Neural cell (in vitro differentiated cells): ENCODE data around the gene RALB. TPM values are rescaled to one million over a fixed set of nuclear protein-coding genes. Genes with fewer than 3 reads are reported as not detected.

Experiments
- H2AFZ ChIP-seq: fragments of 200-600, 300-800 bp; sonication (generic), shearing (Covaris generic); 2 replicates; pipeline ENCODE4 v1.6.0; 2014; ENCODE audit warnings: low read depth, mild to moderate bottlenecking, antibody characterized with exemption, low read length, moderate library complexity
- H3F3A ChIP-seq: fragments of 200-600 bp; shearing (Covaris generic); 2 replicates; pipeline ENCODE4 v1.6.1; 2016; ENCODE audit warnings: mild to moderate bottlenecking, moderate library complexity, mixed read lengths, antibody characterized with exemption, low read length; ENCODE audit not compliant: insufficient read depth, poor library complexity, severe bottlenecking
- H3K27ac ChIP-seq: fragments of 200-600, 300-800 bp; sonication (generic), shearing (Covaris generic); 2 replicates; pipeline ENCODE4 v1.5.1; 2014; ENCODE audit warnings: mild to moderate bottlenecking, low read length, moderate library complexity
- H3K27me3 ChIP-seq: fragments of 300-800, 200-600 bp; sonication (generic), shearing (Covaris generic); 2 replicates; pipeline ENCODE4 v1.6.0; 2014; ENCODE audit warnings: mild to moderate bottlenecking, low read depth, low read length, moderate library complexity; ENCODE audit not compliant: insufficient read depth
- H3K36me3 ChIP-seq: fragments of 300-800, 200-600 bp; sonication (generic), shearing (Covaris generic); 2 replicates; pipeline ENCODE4 v1.5.1; 2014; ENCODE audit warnings: mild to moderate bottlenecking, antibody characterized with exemption, low read length, moderate library complexity; ENCODE audit not compliant: insufficient read depth
- H3K4me2 ChIP-seq: fragments of 300-800, 200-600 bp; sonication (generic), shearing (Covaris generic); 2 replicates; pipeline ENCODE4 v1.6.0; 2014; ENCODE audit warnings: mild to moderate bottlenecking, low read length
- H3K4me3 ChIP-seq: fragments of 300-800, 200-600 bp; sonication (generic), shearing (Covaris generic); 2 replicates; pipeline ENCODE4 v1.5.1; 2014; ENCODE audit warnings: mild to moderate bottlenecking, low read length, moderate library complexity
- H3K79me2 ChIP-seq: fragments of 200-600 bp; shearing (Covaris generic); replicated peaks from 2 replicates; pipeline ENCODE4 v1.6.0; 2014; ENCODE audit warnings: mild to moderate bottlenecking, low read length, moderate library complexity; ENCODE audit not compliant: insufficient read depth
- H3K9ac ChIP-seq: fragments of 300-800, 200-600 bp; sonication (generic), shearing (Covaris generic); 2 replicates; pipeline ENCODE4 v1.6.1; 2016; ENCODE audit warnings: mild to moderate bottlenecking, low read length, mixed read lengths
- H3K9me2 ChIP-seq: fragments of 200-600 bp; shearing (Covaris generic); 2 replicates; pipeline ENCODE4 v1.6.1; 2016; ENCODE audit warnings: mild to moderate bottlenecking, low read length, mixed read lengths; ENCODE audit not compliant: insufficient read depth
- H3K9me3 ChIP-seq: fragments of 200-600, 300-800 bp; sonication (generic), shearing (Covaris generic); 2 replicates; pipeline ENCODE4 v1.6.1; 2016; ENCODE audit warnings: mild to moderate bottlenecking, mixed run types, low read length, moderate library complexity, mixed read lengths
- H4K20me1 ChIP-seq: fragments of 200-600 bp; shearing (Covaris generic); 2 replicates; pipeline ENCODE4 v1.6.1; 2016; ENCODE audit warnings: mild to moderate bottlenecking, mixed run types; ENCODE audit not compliant: insufficient read depth
- CTCF ChIP-seq: fragments of 450-650 bp; IDR thresholded peaks from 2 replicates; pipeline ENCODE4 v1.5.1; 2014; ENCODE audit warnings: antibody characterized with exemption, mild to moderate bottlenecking, moderate library complexity; ENCODE audit not compliant: poor library complexity, severe bottlenecking
- EP300 ChIP-seq: fragments of 450-650 bp; conservative IDR thresholded peaks from 2 replicates; pipeline ENCODE4 v1.6.1; 2014; ENCODE audit warnings: antibody characterized with exemption, mild to moderate bottlenecking, moderate library complexity; ENCODE audit not compliant: poor library complexity, severe bottlenecking
- EZH2 ChIP-seq: fragments of 200-600, 300-800 bp; shearing (Covaris generic), sonication (generic); IDR thresholded peaks from 2 replicates; pipeline ENCODE4 v1.6.1; 2014; ENCODE audit warnings: antibody characterized with exemption, low read length, borderline replicate concordance, mild to moderate bottlenecking; ENCODE audit not compliant: insufficient read depth, poor library complexity, severe bottlenecking
- MXI1 ChIP-seq: fragments of 450-650 bp; conservative IDR thresholded peaks from 2 replicates; pipeline ENCODE4 v1.6.1; 2014; ENCODE audit warnings: antibody characterized with exemption, mild to moderate bottlenecking; ENCODE audit not compliant: poor library complexity, severe bottlenecking
- POLR2AphosphoS5 ChIP-seq: IDR thresholded peaks from 2 replicates; pipeline ENCODE4 v1.6.1; 2012
- RAD21 ChIP-seq: fragments of 450-650 bp; conservative IDR thresholded peaks from 2 replicates; pipeline ENCODE4 v1.6.1; 2014; ENCODE audit warnings: antibody characterized with exemption, mild to moderate bottlenecking, moderate library complexity
- SMC3 ChIP-seq: fragments of 450-650 bp; conservative IDR thresholded peaks from 2 replicates; pipeline ENCODE4 v1.6.1; 2014; ENCODE audit warnings: antibody characterized with exemption, mild to moderate bottlenecking, moderate library complexity; ENCODE audit not compliant: poor library complexity
- TAF1 ChIP-seq: IDR thresholded peaks from 2 replicates; pipeline ENCODE4 v1.6.1; 2012; ENCODE audit warnings: low read depth
- polyA plus RNA-seq: library from polyadenylated mRNA; depleted of rRNA; stranded (reverse); fragments of >200 nt; gene quantifications from 2 replicates; pipeline ENCODE4 v1.2.3, GENCODE V29; 2014
- TF ChIP-seq, protein P1 (sequence below): IDR thresholded peaks from 2 replicates; pipeline ENCODE4 v1.6.1; 2012; ENCODE audit warnings: borderline replicate concordance

RALB gene
- polyA plus RNA-seq, 1 donor from 2014 or later, result 50.6 TPM

- H3K9me2 ChIP-seq, result no peaks in the 10 kb centered on the region
- no peak overlapping the region for H3K27ac ChIP-seq
- no peak overlapping the region for H3K4me2 ChIP-seq
- no peaks in the 10 kb centered on the region for H3K9me3 ChIP-seq
- H4K20me1 ChIP-seq, result no peaks in the 10 kb centered on the region
- H3K9ac ChIP-seq, result no peak overlapping the region
- no peak overlapping the region for H2AFZ ChIP-seq
- no peaks in the 10 kb centered on the region for H3K36me3 ChIP-seq
- no peak for TF ChIP-seq MXI1
- H3K79me2 ChIP-seq, result no peaks in the 10 kb centered on the region
- H3F3A ChIP-seq, result no peaks in the 10 kb centered on the region
- H3K27me3 ChIP-seq, result peaks cover 4% of the 10 kb centered on the region
- H3K4me3 ChIP-seq, result no peak overlapping the region
Measured at GRCh38 chr2:120336749-120337148, 84.1 kb downstream of the RALB start.

- Histone ChIP-seq H3K79me2 (no peaks in the 10 kb centered on the region), H3K4me2 (no peak overlapping the region), H3K27ac (no peak overlapping the region), H3K9me2 (no peaks in the 10 kb centered on the region), H3K27me3 (peaks cover 17% of the 10 kb centered on the region), H3F3A (no peaks in the 10 kb centered on the region), H3K9me3 (no peaks in the 10 kb centered on the region), H3K9ac (no peak overlapping the region), H3K4me3 (no peak overlapping the region), H4K20me1 (no peaks in the 10 kb centered on the region), H2AFZ (no peak overlapping the region), H3K36me3 (no peaks in the 10 kb centered on the region)
- no peak for TF ChIP-seq MXI1
- TF ChIP-seq EZH2, result no peak
- no peak for TF ChIP-seq POLR2AphosphoS5
- TF ChIP-seq SMC3, result no peak
- TF ChIP-seq, protein P1, sequence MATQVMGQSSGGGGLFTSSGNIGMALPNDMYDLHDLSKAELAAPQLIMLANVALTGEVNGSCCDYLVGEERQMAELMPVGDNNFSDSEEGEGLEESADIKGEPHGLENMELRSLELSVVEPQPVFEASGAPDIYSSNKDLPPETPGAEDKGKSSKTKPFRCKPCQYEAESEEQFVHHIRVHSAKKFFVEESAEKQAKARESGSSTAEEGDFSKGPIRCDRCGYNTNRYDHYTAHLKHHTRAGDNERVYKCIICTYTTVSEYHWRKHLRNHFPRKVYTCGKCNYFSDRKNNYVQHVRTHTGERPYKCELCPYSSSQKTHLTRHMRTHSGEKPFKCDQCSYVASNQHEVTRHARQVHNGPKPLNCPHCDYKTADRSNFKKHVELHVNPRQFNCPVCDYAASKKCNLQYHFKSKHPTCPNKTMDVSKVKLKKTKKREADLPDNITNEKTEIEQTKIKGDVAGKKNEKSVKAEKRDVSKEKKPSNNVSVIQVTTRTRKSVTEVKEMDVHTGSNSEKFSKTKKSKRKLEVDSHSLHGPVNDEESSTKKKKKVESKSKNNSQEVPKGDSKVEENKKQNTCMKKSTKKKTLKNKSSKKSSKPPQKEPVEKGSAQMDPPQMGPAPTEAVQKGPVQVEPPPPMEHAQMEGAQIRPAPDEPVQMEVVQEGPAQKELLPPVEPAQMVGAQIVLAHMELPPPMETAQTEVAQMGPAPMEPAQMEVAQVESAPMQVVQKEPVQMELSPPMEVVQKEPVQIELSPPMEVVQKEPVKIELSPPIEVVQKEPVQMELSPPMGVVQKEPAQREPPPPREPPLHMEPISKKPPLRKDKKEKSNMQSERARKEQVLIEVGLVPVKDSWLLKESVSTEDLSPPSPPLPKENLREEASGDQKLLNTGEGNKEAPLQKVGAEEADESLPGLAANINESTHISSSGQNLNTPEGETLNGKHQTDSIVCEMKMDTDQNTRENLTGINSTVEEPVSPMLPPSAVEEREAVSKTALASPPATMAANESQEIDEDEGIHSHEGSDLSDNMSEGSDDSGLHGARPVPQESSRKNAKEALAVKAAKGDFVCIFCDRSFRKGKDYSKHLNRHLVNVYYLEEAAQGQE, result no peak
- TF ChIP-seq EP300, result no peak
- no peak for TF ChIP-seq TAF1
- no peak for TF ChIP-seq RAD21
Measured at GRCh38 chr2:120338015-120338414, 85.4 kb downstream of the RALB start.

GRCh38 chr2:120341977-120342376 is 89.3 kb downstream of the RALB start:
- H3K27me3 ChIP-seq, result peaks cover 49% of the 10 kb centered on the region
- H4K20me1 ChIP-seq, result no peaks in the 10 kb centered on the region
- no peaks in the 10 kb centered on the region for H3K9me2 ChIP-seq
- H2AFZ ChIP-seq, result no peak overlapping the region
- H3K9me3 ChIP-seq, result no peaks in the 10 kb centered on the region
- H3K36me3 ChIP-seq, result no peaks in the 10 kb centered on the region
- no peak overlapping the region for H3K27ac ChIP-seq
- no peak overlapping the region for H3K4me2 ChIP-seq
- no peaks in the 10 kb centered on the region for H3K79me2 ChIP-seq
- no peak overlapping the region for H3K4me3 ChIP-seq
- no peaks in the 10 kb centered on the region for H3F3A ChIP-seq
- TF ChIP-seq CTCF (no peak), EP300 (no peak), EZH2 (no peak), POLR2AphosphoS5 (no peak), RAD21 (no peak), SMC3 (no peak), TAF1 (no peak), MXI1 (no peak)
- TF ChIP-seq, protein P1, result no peak
- no peak overlapping the region for H3K9ac ChIP-seq
